HepG2 (cell line): ENCODE data around the gene PPP1R9B. TPM values are rescaled to one million over a fixed set of nuclear protein-coding genes. Genes with fewer than 3 reads are reported as not detected.

Source experiments
- E2F1 ChIP-seq: sonication (generic); formaldehyde crosslinking; IDR thresholded peaks from 2 replicates; pipeline ENCODE4 v1.5.0; 2020; ENCODE audit warnings: missing genetic modification reagents
- GZF1 ChIP-seq: sonication (generic); formaldehyde crosslinking; IDR thresholded peaks from 2 replicates; pipeline ENCODE4 v1.5.1; 2020; ENCODE audit warnings: mild to moderate bottlenecking, missing genetic modification reagents
- HINFP ChIP-seq: sonication (generic); formaldehyde crosslinking; IDR thresholded peaks from 2 replicates; pipeline ENCODE4 v1.4.0; 2020; ENCODE audit warnings: low read depth, mild to moderate bottlenecking, missing genetic modification reagents
- HOXA5 ChIP-seq: sonication (generic); formaldehyde crosslinking; IDR thresholded peaks from 2 replicates; pipeline ENCODE4 v1.4.0; 2020; ENCODE audit warnings: missing genetic modification reagents
- MED1 ChIP-seq: sonication (generic); formaldehyde crosslinking; IDR thresholded peaks from 2 replicates; pipeline ENCODE4 v1.4.0; 2020; ENCODE audit warnings: missing genetic modification reagents
- NR1H2 ChIP-seq: sonication (generic); formaldehyde crosslinking; IDR thresholded peaks from 2 replicates; pipeline ENCODE4 v1.8.1; 2022; ENCODE audit warnings: low read depth, missing genetic modification reagents, borderline replicate concordance
- PCBP1 ChIP-seq: fragments of 200-400 bp; formaldehyde crosslinking; IDR thresholded peaks from 2 replicates; pipeline ENCODE4 v1.6.1; 2017; ENCODE audit warnings: mild to moderate bottlenecking, low read depth, low read length, borderline replicate concordance
- STAT6 ChIP-seq: sonication (generic); formaldehyde crosslinking; IDR thresholded peaks from 2 replicates; pipeline ENCODE4 v1.4.0; 2020; ENCODE audit warnings: missing genetic modification reagents, mild to moderate bottlenecking, borderline replicate concordance
- ZBTB1 ChIP-seq: sonication (generic); formaldehyde crosslinking; IDR thresholded peaks from 2 replicates; pipeline ENCODE4 v1.4.0; 2020; ENCODE audit warnings: missing genetic modification reagents, borderline replicate concordance
- ZNF382 ChIP-seq: sonication (generic); formaldehyde crosslinking; IDR thresholded peaks from 2 replicates; pipeline ENCODE4 v1.5.0; 2020; ENCODE audit warnings: missing genetic modification reagents, mild to moderate bottlenecking, borderline replicate concordance
- ZNF563 ChIP-seq: sonication (generic); formaldehyde crosslinking; IDR thresholded peaks from 2 replicates; pipeline ENCODE4 v1.8.0; 2022; ENCODE audit warnings: mild to moderate bottlenecking, moderate library complexity, missing genetic modification reagents
- ZNF609 ChIP-seq: sonication (generic); formaldehyde crosslinking; IDR thresholded peaks from 2 replicates; pipeline ENCODE4 v1.4.0; 2020; ENCODE audit warnings: mild to moderate bottlenecking, missing genetic modification reagents, borderline replicate concordance
- ZNF619 ChIP-seq: sonication (generic); formaldehyde crosslinking; IDR thresholded peaks from 2 replicates; pipeline ENCODE4 v1.4.0; 2020; ENCODE audit warnings: mild to moderate bottlenecking, missing genetic modification reagents
- ZNF883 ChIP-seq: sonication (generic); formaldehyde crosslinking; IDR thresholded peaks from 2 replicates; pipeline ENCODE4 v1.5.1; 2020; ENCODE audit warnings: mild to moderate bottlenecking, missing genetic modification reagents; ENCODE audit errors: not compliant biosample characterization
- polyA plus RNA-seq, 8 experiments: library from polyadenylated mRNA; depleted of rRNA in 3 of 8; stranded (reverse) in 7 of 8; unstranded in 1 of 8; fragments of >200 nt; fragmentation: Illumina TruSeq in 4 of 8; extraction: Trizol in 4 of 8; gene quantifications; 2 replicates each; pipeline versions ENCODE4 v1.2.1 to v1.2.3, GENCODE V29; 2011 to 2016; ENCODE audit warnings: low read depth in 4 of 8, missing spikeins in 1 of 8, mixed read lengths in 1 of 8; ENCODE audit not compliant: insufficient read depth in 1 of 8
- total RNA-seq, 5 experiments: library from RNA; depleted of rRNA; stranded (reverse); fragments of >200 nt; fragmentation: Illumina TruSeq; extraction: Trizol; gene quantifications; 2 replicates each; pipeline ENCODE4 v1.2.3, GENCODE V29; 2016; ENCODE audit warnings: low read depth in 1 of 5
- TF ChIP-seq, protein P1 (sequence below): sonication (generic); formaldehyde crosslinking; IDR thresholded peaks from 2 replicates; pipeline ENCODE4 v1.4.0; 2020; ENCODE audit warnings: mild to moderate bottlenecking, low read depth, missing genetic modification reagents

PPP1R9B gene
- total and polyA plus RNA-seq, 2 of the 13 experiments (the other 11 are each of a cell fraction or from before 2014, with no cell fraction given), result 9.4 to 15.8 TPM

GRCh38 chr17:50101346-50102163, 48.9 kb downstream of the PPP1R9B start (continued):
- TF ChIP-seq ZNF609 (CRISPR knock-in tag), result no peak
- TF ChIP-seq NR1H2, result no peak
- TF ChIP-seq ZBTB1 (CRISPR knock-in tag), result no peak
- no peak for TF ChIP-seq HOXA5
- TF ChIP-seq HINFP (CRISPR knock-in tag), result no peak
- no peak for TF ChIP-seq STAT6 (CRISPR knock-in tag)
- no peak for TF ChIP-seq E2F1 (CRISPR knock-in tag)
- no peak for TF ChIP-seq ZNF563 (CRISPR knock-in tag)
- no peak for TF ChIP-seq ZNF883 (CRISPR knock-in tag)
- TF ChIP-seq, protein P1, sequence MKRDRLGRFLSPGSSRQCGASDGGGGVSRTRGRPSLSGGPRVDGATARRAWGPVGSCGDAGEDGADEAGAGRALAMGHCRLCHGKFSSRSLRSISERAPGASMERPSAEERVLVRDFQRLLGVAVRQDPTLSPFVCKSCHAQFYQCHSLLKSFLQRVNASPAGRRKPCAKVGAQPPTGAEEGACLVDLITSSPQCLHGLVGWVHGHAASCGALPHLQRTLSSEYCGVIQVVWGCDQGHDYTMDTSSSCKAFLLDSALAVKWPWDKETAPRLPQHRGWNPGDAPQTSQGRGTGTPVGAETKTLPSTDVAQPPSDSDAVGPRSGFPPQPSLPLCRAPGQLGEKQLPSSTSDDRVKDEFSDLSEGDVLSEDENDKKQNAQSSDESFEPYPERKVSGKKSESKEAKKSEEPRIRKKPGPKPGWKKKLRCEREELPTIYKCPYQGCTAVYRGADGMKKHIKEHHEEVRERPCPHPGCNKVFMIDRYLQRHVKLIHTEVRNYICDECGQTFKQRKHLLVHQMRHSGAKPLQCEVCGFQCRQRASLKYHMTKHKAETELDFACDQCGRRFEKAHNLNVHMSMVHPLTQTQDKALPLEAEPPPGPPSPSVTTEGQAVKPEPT (CRISPR knock-in tag), result no peak
- TF ChIP-seq ZNF619 (CRISPR knock-in tag), result 0 out of 2 replicates have a peak, but pooled peaks have one; percentile 21
- TF ChIP-seq GZF1, result no peak
- 0 out of 2 replicates have a peak, but pooled peaks have one; percentile 35 for TF ChIP-seq PCBP1
- no peak for TF ChIP-seq ZNF382 (CRISPR knock-in tag)
- peak; percentile 61 for TF ChIP-seq MED1 (CRISPR knock-in tag)
